HepG2 (cell line): Measurements from ENCODE around the gene GUCY2C.

Source experiments
- MIER3 ChIP-seq: IDR thresholded peaks from 2 replicates; pipeline ENCODE4 v1.6.1; 2016; ENCODE audit warnings: missing compliant biosample characterization, borderline replicate concordance
- NR3C1 ChIP-seq: sonication (generic); formaldehyde crosslinking; IDR thresholded peaks from 2 replicates; pipeline ENCODE4 v1.4.0; 2020; ENCODE audit warnings: missing genetic modification reagents
- POLR2A ChIP-seq, 2 experiments: IDR thresholded peaks; 2 replicates each; pipeline ENCODE4 v1.6.1; 2011; ENCODE audit warnings: low read depth in 2 of 2, low read length in 2 of 2, mild to moderate bottlenecking in 1 of 2, moderate library complexity in 1 of 2; ENCODE audit not compliant: insufficient read depth in 1 of 2
- ZBTB21 ChIP-seq: sonication (generic); formaldehyde crosslinking; IDR thresholded peaks from 2 replicates; pipeline ENCODE4 v1.4.0; 2020; ENCODE audit warnings: missing genetic modification reagents
- ZNF703 ChIP-seq: sonication (generic); formaldehyde crosslinking; IDR thresholded peaks from 2 replicates; pipeline ENCODE4 v1.5.1; 2020; ENCODE audit warnings: missing genetic modification reagents, mild to moderate bottlenecking, moderate library complexity, borderline replicate concordance

DNA sequence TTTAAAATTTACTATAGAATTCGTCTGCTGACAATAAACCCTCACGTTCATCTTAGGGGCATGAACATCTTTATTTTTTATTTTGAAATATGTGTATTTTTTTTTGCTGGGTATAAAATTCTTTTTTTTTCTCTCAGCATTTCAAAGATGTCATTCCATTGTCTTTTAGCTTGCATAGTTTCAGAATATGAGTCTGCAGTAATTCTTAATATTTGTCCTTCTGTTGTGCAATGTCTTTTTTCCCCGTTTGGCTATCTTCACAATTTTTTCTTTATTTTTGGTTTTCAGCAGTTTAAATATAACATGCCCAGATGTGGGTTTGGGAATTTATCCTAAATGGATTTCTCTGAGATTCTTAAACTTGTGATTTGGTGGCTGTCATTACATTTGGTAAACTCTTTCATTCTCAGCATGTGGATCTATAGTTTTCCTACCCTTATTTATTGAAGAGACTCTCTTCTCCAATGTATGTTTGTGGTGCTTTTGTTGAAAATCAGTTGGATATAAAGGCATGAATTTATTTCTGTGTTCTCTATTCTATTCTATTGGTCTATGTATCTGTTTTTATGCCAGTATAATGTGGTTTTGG, 90.9 kb downstream of the GUCY2C start:
- no peak for TF ChIP-seq POLR2A (IDR thresholded peaks at IDR 0.05; ENCODE audit: insufficient read depth in 1 of 2, low read depth in 2 of 2, low read length in 2 of 2)
- no peak for TF ChIP-seq MIER3 (CRISPR knock-in tag)
- no peak for TF ChIP-seq NR3C1 (CRISPR knock-in tag)
- TF ChIP-seq ZBTB21 (CRISPR knock-in tag): no peak
- no peak for TF ChIP-seq ZNF703
